Upper lobe of left lung (tissue), 6 donors: Measurements from ENCODE around the gene ATOH8. TPM values are rescaled to one million over a fixed set of nuclear protein-coding genes. Genes with fewer than 3 reads are reported as not detected.

Experiments
- ATAC-seq, 2 donors: fragments of 200-7000 bp; cut with Tn5 transposase; one replicate each; pipeline ENCODE4 v1.9.1; 2022; ENCODE audit warnings: mild to moderate bottlenecking in 2 of 2, moderate library complexity in 2 of 2; ENCODE audit not compliant: low FRiP score in 2 of 2
- DNase-seq, 2 donors: peaks; one replicate each; pipeline ENCODE4 v3.0.0-alpha.2; 2019 to 2020
- H3K27ac ChIP-seq, 4 donors: fragments of 200-600 bp; sonication (generic); one replicate each; pipeline ENCODE4 v1.5.1; 2016 to 2019
- H3K27me3 ChIP-seq, 4 donors: fragments of 200-600 bp; sonication (generic); one replicate each; pipeline ENCODE4 v1.5.1; 2017 to 2019
- H3K36me3 ChIP-seq, 4 donors: fragments of 200-600 bp; sonication (generic); one replicate each; pipeline ENCODE4 v1.5.1; 2016 to 2019
- H3K4me1 ChIP-seq, 4 donors: fragments of 200-600 bp; sonication (generic); one replicate each; pipeline ENCODE4 v1.5.1; 2018 to 2019
- H3K4me3 ChIP-seq, 4 donors: fragments of 200-600 bp; sonication (generic); one replicate each; pipeline ENCODE4 v1.5.1; 2017 to 2019; ENCODE audit warnings: mild to moderate bottlenecking in 2 of 4, moderate library complexity in 1 of 4
- H3K9me3 ChIP-seq, 4 donors: fragments of 200-600 bp; sonication (generic); one replicate each; pipeline ENCODE4 v1.5.1; 2018 to 2019
- EP300 ChIP-seq, 4 donors: sonication (generic); formaldehyde crosslinking; IDR thresholded peaks; one replicate each; pipeline ENCODE4 v1.5.1; 2017; ENCODE audit warnings: antibody characterized with exemption in 4 of 4, control low read depth in 2 of 4
- POLR2A ChIP-seq, 4 donors: fragments of 450-650 bp; IDR thresholded peaks; one replicate each; pipeline ENCODE4 v1.5.1; 2016 to 2017; ENCODE audit warnings: antibody characterized with exemption in 4 of 4, mild to moderate bottlenecking in 2 of 4
- POLR2AphosphoS5 ChIP-seq, 2 donors: sonication (generic); formaldehyde crosslinking; IDR thresholded peaks; one replicate each; pipeline ENCODE4 v1.5.1; 2017; ENCODE audit warnings: antibody characterized with exemption in 2 of 2
- WGBS, 2 donors: methylation state at CpG; one replicate each; pipeline ENCODE4 v1.1.5; 2017 to 2018; 5-methylcytosine and 5-hydroxymethylcytosine counted together
- total RNA-seq, 6 donors: library from RNA; depleted of rRNA in 4 of 6; stranded (reverse); fragments of >200 nt in 4 of 6; gene quantifications; one replicate each; pipeline versions ENCODE4 v1.1.0 to v1.2.1, GENCODE V29; 2016 to 2021
- TF ChIP-seq, protein P1 (sequence below), 6 experiments: fragments of 450-650 bp in 4 of 6; fragments of 200-600 bp in 2 of 6; sonication (generic) in 2 of 6; IDR thresholded peaks; one replicate each; pipeline ENCODE4 v1.5.1; 2016 to 2019; ENCODE audit warnings: antibody characterized with exemption in 6 of 6
- donor health status: DM: no; HTN: no; CAD: no; lungs with moderate emphysema.
- donor health status: DM: no; HTN: yes; CAD: no; lungs with severe emphysema.

ATOH8 gene
- total RNA-seq, 6 donors from 2014 or later, result 60.2 to 121 (median 85.1) TPM

GRCh38 chr2:85793584-85793983 lies 39.8 kb downstream of the ATOH8 start:
- no peak for ATAC-seq
- TF ChIP-seq POLR2AphosphoS5 (IDR thresholded peaks at IDR 0.05) (no peak), EP300 (IDR thresholded peaks at IDR 0.05) (no peak), POLR2A (IDR thresholded peaks at IDR 0.05) (no peak)
- TF ChIP-seq, protein P1, sequence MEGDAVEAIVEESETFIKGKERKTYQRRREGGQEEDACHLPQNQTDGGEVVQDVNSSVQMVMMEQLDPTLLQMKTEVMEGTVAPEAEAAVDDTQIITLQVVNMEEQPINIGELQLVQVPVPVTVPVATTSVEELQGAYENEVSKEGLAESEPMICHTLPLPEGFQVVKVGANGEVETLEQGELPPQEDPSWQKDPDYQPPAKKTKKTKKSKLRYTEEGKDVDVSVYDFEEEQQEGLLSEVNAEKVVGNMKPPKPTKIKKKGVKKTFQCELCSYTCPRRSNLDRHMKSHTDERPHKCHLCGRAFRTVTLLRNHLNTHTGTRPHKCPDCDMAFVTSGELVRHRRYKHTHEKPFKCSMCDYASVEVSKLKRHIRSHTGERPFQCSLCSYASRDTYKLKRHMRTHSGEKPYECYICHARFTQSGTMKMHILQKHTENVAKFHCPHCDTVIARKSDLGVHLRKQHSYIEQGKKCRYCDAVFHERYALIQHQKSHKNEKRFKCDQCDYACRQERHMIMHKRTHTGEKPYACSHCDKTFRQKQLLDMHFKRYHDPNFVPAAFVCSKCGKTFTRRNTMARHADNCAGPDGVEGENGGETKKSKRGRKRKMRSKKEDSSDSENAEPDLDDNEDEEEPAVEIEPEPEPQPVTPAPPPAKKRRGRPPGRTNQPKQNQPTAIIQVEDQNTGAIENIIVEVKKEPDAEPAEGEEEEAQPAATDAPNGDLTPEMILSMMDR (IDR thresholded peaks at IDR 0.05), result no peak
- H3K27ac ChIP-seq, result peak overlapping the region in 3 of 4 donors; percentile 31 to 74 (median 71)
- no peaks in the 10 kb centered on the region for H3K27me3 ChIP-seq
- H3K4me1 ChIP-seq, result peaks cover 34 to 67% (median 47%) of the 10 kb centered on the region in 4 donors
- H3K9me3 ChIP-seq, result no peaks in the 10 kb centered on the region
- DNase-seq, result no peak
- H3K36me3 ChIP-seq, result peaks cover 0 to 31% (median 5%) of the 10 kb centered on the region in 4 donors
- 71 to 75% methylated on average over 4 of the region's 4 CpGs for WGBS, 2 donors
- no peak overlapping the region for H3K4me3 ChIP-seq

- no peaks in the 10 kb centered on the region for H3K9me3 ChIP-seq
- no peak for ATAC-seq
- TF ChIP-seq POLR2A (IDR thresholded peaks at IDR 0.05), result no peak
- TF ChIP-seq EP300 (IDR thresholded peaks at IDR 0.05), result no peak
- TF ChIP-seq, protein P1 (IDR thresholded peaks at IDR 0.05), result no peak
- no peak for TF ChIP-seq POLR2AphosphoS5 (IDR thresholded peaks at IDR 0.05)
- H3K4me1 ChIP-seq, result peaks cover 34 to 67% (median 47%) of the 10 kb centered on the region in 4 donors
- no peak overlapping the region for H3K4me3 ChIP-seq
- DNase-seq, result no peak
- 91 to 93% methylated on average over 2 to 3 of the region's 3 CpGs for WGBS, 2 donors
- H3K27me3 ChIP-seq, result no peaks in the 10 kb centered on the region
- H3K36me3 ChIP-seq, result peaks cover 0 to 26% (median under 1%) of the 10 kb centered on the region in 4 donors
- peak overlapping the region in 3 of 4 donors; percentile 31 to 74 (median 71) for H3K27ac ChIP-seq
Measured at GRCh38 chr2:85794038-85794441, 40.2 kb downstream of the ATOH8 start.

GRCh38 chr2:85794491-85795121 lies 40.8 kb downstream of the ATOH8 start:
- Histone ChIP-seq H3K27me3 (no peaks in the 10 kb centered on the region), H3K9me3 (no peaks in the 10 kb centered on the region), H3K4me3 (no peak overlapping the region), H3K4me1 (peaks cover 34 to 67% (median 47%) of the 10 kb centered on the region in 4 donors), H3K36me3 (peaks cover 0 to 20% (median 0%) of the 10 kb centered on the region in 4 donors), H3K27ac (peak overlapping the region in 3 of 4 donors; percentile 31 to 74 (median 71))
- no peak for ATAC-seq
- 66 to 84% methylated on average over 5 to 14 of the region's 14 CpGs for WGBS, 2 donors
- TF ChIP-seq, protein P1 (IDR thresholded peaks at IDR 0.05), result no peak
- TF ChIP-seq POLR2A (IDR thresholded peaks at IDR 0.05), result no peak
- no peak for TF ChIP-seq EP300 (IDR thresholded peaks at IDR 0.05)
- no peak for TF ChIP-seq POLR2AphosphoS5 (IDR thresholded peaks at IDR 0.05)
- DNase-seq, result no peak

GRCh38 chr2:85795331-85796045 lies 41.7 kb downstream of the ATOH8 start:
- peaks cover 34 to 60% (median 44%) of the 10 kb centered on the region in 4 donors for H3K4me1 ChIP-seq
- no peak for ATAC-seq

More at GRCh38 chr2:85795331-85796045, 41.7 kb downstream of the ATOH8 start:
- no peaks in the 10 kb centered on the region for H3K9me3 ChIP-seq
- peak overlapping the region in 3 of 4 donors; percentile 59 to 74 (median 71) for H3K27ac ChIP-seq
- H3K4me3 ChIP-seq, result no peak overlapping the region
- peaks cover 0 to 12% (median 0%) of the 10 kb centered on the region in 4 donors for H3K36me3 ChIP-seq
- TF ChIP-seq, protein P1 (IDR thresholded peaks at IDR 0.05), result no peak
- TF ChIP-seq POLR2A (IDR thresholded peaks at IDR 0.05), result no peak
- TF ChIP-seq EP300 (IDR thresholded peaks at IDR 0.05), result no peak
- TF ChIP-seq POLR2AphosphoS5 (IDR thresholded peaks at IDR 0.05), result no peak
- 88 to 89% methylated on average over 20 of the region's 20 CpGs for WGBS, 2 donors
- peak in 1 of 2 donors; percentile 52 for DNase-seq
- H3K27me3 ChIP-seq, result no peaks in the 10 kb centered on the region
